Caco-2 (cell line): ENCODE data around the gene GLT1D1. TPM values are rescaled to one million over a fixed set of nuclear protein-coding genes. Genes with fewer than 3 reads are reported as not detected.

Source experiments
- BruUV-seq: library from RNA; stranded (reverse); fragments of 400-500 nt; replicated peaks from 2 replicates; lab custom pipeline; 2021; lab: Mats Ljungman, UMichigan
- CTCF ChIA-PET: fragments of 300-600 bp; sonication (Branson Sonifier 250); formaldehyde crosslinking; loops from one replicate; lab custom pipeline; 2022; ENCODE audit warnings: antibody characterized with exemption; lab: Charles Lee
- POLR2A ChIA-PET: fragments of 300-600 bp; sonication (Branson Sonifier 250); formaldehyde crosslinking; loops from one replicate; lab custom pipeline; 2022; ENCODE audit warnings: antibody characterized with exemption; lab: Charles Lee
- DNase-seq, 2 experiments: peaks; one replicate each; pipeline versions ENCODE4 v3.0.0 to v3.0.0-alpha.2; 2020 to 2022
- H3K27me3 ChIP-seq: replicated peaks from 2 replicates; pipeline ENCODE4 v1.6.0; 2011; ENCODE audit warnings: low read length; ENCODE audit not compliant: control insufficient read depth, insufficient read depth
- H3K36me3 ChIP-seq: 2 replicates; pipeline ENCODE4 v1.5.1; 2011; ENCODE audit warnings: low read length; ENCODE audit not compliant: control insufficient read depth, insufficient read depth
- H3K4me1 ChIP-seq: fragments of 250-450 bp; sonication (Bioruptor Pico); 2 replicates; pipeline ENCODE4 v1.5.1; 2020; ENCODE audit warnings: mild to moderate bottlenecking
- H3K4me3 ChIP-seq: 2 replicates; pipeline ENCODE4 v1.5.1; 2011; ENCODE audit warnings: low read depth, mild to moderate bottlenecking, control low read depth, low read length
- H3K9me3 ChIP-seq: fragments of 250-450 bp; sonication (Bioruptor Pico); 2 replicates; pipeline ENCODE4 v1.5.1; 2020; ENCODE audit warnings: mild to moderate bottlenecking, moderate library complexity
- H3K27ac Mint-ChIP-seq: one replicate; pipeline ENCODE4 v1.8.0; 2022; ENCODE audit warnings: mixed read lengths; ENCODE audit not compliant: unreplicated experiment
- H3K27me3 Mint-ChIP-seq: one replicate; pipeline ENCODE4 v1.8.0; 2022; ENCODE audit warnings: mixed read lengths; ENCODE audit not compliant: insufficient read depth, unreplicated experiment
- H3K36me3 Mint-ChIP-seq: one replicate; pipeline ENCODE4 v1.8.0; 2022; ENCODE audit warnings: mild to moderate bottlenecking, mixed read lengths; ENCODE audit not compliant: insufficient read depth, unreplicated experiment
- H3K4me1 Mint-ChIP-seq: one replicate; pipeline ENCODE4 v1.8.0; 2022; ENCODE audit warnings: low read depth, mixed read lengths; ENCODE audit not compliant: unreplicated experiment
- H3K4me3 Mint-ChIP-seq: one replicate; pipeline ENCODE4 v1.8.0; 2022; ENCODE audit warnings: mild to moderate bottlenecking, moderate library complexity, mixed read lengths; ENCODE audit not compliant: unreplicated experiment
- H3K9me3 Mint-ChIP-seq: one replicate; pipeline ENCODE4 v1.8.0; 2022; ENCODE audit warnings: mixed read lengths; ENCODE audit not compliant: unreplicated experiment
- CTCF ChIP-seq, 2 experiments: fragments of 200-600 bp in 1 of 2; IDR thresholded peaks; 1 replicate in 1 of 2; 2 replicates in 1 of 2; pipeline versions ENCODE4 v1.5.1 to v1.8.0; 2011 to 2022; ENCODE audit warnings: antibody characterized with exemption in 1 of 2, control low read depth in 1 of 2, inconsistent platforms in 1 of 2, low read depth in 1 of 2, low read length in 1 of 2, mild to moderate bottlenecking in 1 of 2, moderate library complexity in 1 of 2; ENCODE audit not compliant: insufficient read depth in 1 of 2, severe bottlenecking in 1 of 2, unreplicated experiment in 1 of 2
- intact Hi-C: fragments of 100-400 bp; cut with micrococcal nuclease; formaldehyde crosslinking; loops from one replicate; pipeline ENCODE4 v1.10.0; 2022; ENCODE audit not compliant: unreplicated experiment
- total RNA-seq: library from RNA; stranded (reverse); gene quantifications from 2 replicates; pipeline ENCODE4 v1.2.3, GENCODE V29; 2022

The GLT1D1 gene
- total RNA-seq, 1 experiment from 2014 or later: not detected

- H3K27me3 Mint-ChIP-seq: no peaks in the 10 kb centered on the region
- H3K9me3 Mint-ChIP-seq: no peaks in the 10 kb centered on the region
- no peak for TF ChIP-seq CTCF (IDR thresholded peaks at IDR 0.05; ENCODE audit: insufficient read depth in 1 of 2, low read depth in 1 of 2, low read length in 1 of 2, severe bottlenecking in 1 of 2, unreplicated experiment in 1 of 2)
- ChIA-PET POLR2A (no interaction called here), CTCF (no interaction called here)
- no peaks in the 10 kb centered on the region for H3K27me3 ChIP-seq
- H3K4me1 ChIP-seq: no peaks in the 10 kb centered on the region
- no peak overlapping the region for H3K4me3 ChIP-seq
- H3K9me3 ChIP-seq: no peaks in the 10 kb centered on the region
- H3K36me3 Mint-ChIP-seq: peaks cover 38% of the 10 kb centered on the region
- no TSS peak for BruUV-seq
- DNase-seq: no peak
- intact Hi-C loops: no loop called here
- no peaks in the 10 kb centered on the region; the same call in 1 of the 2 replicates for H3K36me3 ChIP-seq
- H3K4me1 Mint-ChIP-seq: no peaks in the 10 kb centered on the region
- no peak overlapping the region for H3K4me3 Mint-ChIP-seq
- no peak overlapping the region for H3K27ac Mint-ChIP-seq
These were observed 46.7 kb upstream of the GLT1D1 start for GRCh38 chr12:128806573-128806972.

- H3K27ac Mint-ChIP-seq: no peak overlapping the region
- no peak overlapping the region for H3K4me3 Mint-ChIP-seq
- Histone ChIP-seq H3K27me3 (no peaks in the 10 kb centered on the region), H3K36me3 (no peaks in the 10 kb centered on the region; the same call in 1 of the 2 replicates), H3K4me1 (no peaks in the 10 kb centered on the region), H3K9me3 (no peaks in the 10 kb centered on the region), H3K4me3 (no peak overlapping the region)
- no peaks in the 10 kb centered on the region for H3K27me3 Mint-ChIP-seq
- no peaks in the 10 kb centered on the region for H3K4me1 Mint-ChIP-seq
- TF ChIP-seq CTCF (IDR thresholded peaks at IDR 0.05; ENCODE audit: insufficient read depth in 1 of 2, low read depth in 1 of 2, low read length in 1 of 2, severe bottlenecking in 1 of 2, unreplicated experiment in 1 of 2): no peak
- POLR2A ChIA-PET: no interaction called here
- CTCF ChIA-PET: no interaction called here
- intact Hi-C loops: no loop called here
- no peak for DNase-seq
- H3K9me3 Mint-ChIP-seq: no peaks in the 10 kb centered on the region
- no TSS peak for BruUV-seq
- peaks cover 38% of the 10 kb centered on the region for H3K36me3 Mint-ChIP-seq
These were observed 46.0 kb upstream of the GLT1D1 start for GRCh38 chr12:128807161-128807724.

GRCh38 chr12:128808651-128809050, 44.6 kb upstream of the GLT1D1 start:
- Histone ChIP-seq H3K36me3 (no peaks in the 10 kb centered on the region; the same call in 1 of the 2 replicates), H3K4me3 (no peak overlapping the region), H3K4me1 (no peaks in the 10 kb centered on the region), H3K27me3 (no peaks in the 10 kb centered on the region), H3K9me3 (no peaks in the 10 kb centered on the region)
- DNase-seq: no peak
- Mint-ChIP-seq H3K27me3 (no peaks in the 10 kb centered on the region), H3K36me3 (peaks cover 28% of the 10 kb centered on the region), H3K4me1 (no peaks in the 10 kb centered on the region), H3K4me3 (no peak overlapping the region), H3K27ac (peak overlapping the region; percentile 23), H3K9me3 (no peaks in the 10 kb centered on the region)
- intact Hi-C loops: no loop called here
- no peak for TF ChIP-seq CTCF (IDR thresholded peaks at IDR 0.05; ENCODE audit: insufficient read depth in 1 of 2, low read depth in 1 of 2, low read length in 1 of 2, severe bottlenecking in 1 of 2, unreplicated experiment in 1 of 2)
- ChIA-PET POLR2A (no interaction called here), CTCF (interaction anchor here (0.6 kb wide), 1 partner anchor 13 kb away, joined by 4 read pairs; no protein-coding TSS in a partner anchor)
- BruUV-seq: no TSS peak
